GM19467 (cell line): ENCODE data around the gene PSEN1.
A peak's percentile ranks its signal among the peaks of the same experiment; 100 is the strongest.

Experiments
- ATAC-seq: cut with Tn5 transposase; IDR thresholded peaks from one replicate; pipeline ENCODE4 v1.9.1; 2021; ENCODE audit warnings: mild to moderate bottlenecking, moderate library complexity; ENCODE audit not compliant: unreplicated experiment

Gene PSEN1

DNA sequence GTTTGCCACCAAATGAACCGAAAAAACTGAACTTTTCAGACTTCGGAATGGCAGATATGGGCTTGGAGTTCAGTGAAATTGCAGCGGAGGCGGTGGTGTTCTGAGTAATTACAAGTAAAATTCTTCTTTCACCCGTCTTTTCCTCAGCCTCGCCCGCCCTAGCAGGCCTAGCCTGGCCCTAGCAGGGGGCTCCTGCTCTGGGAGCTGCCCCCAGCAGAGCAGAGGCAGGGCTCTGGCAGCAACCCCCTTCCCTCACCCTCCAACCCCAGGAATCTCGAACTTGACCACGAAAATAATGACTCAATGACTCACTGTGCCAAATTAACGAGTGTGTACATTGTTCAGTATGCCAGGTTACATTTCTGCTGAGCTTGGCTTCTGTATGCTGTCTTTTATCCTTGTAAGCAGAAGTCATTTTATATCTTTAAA, 102.1 kb downstream of the PSEN1 start:
- no peak for ATAC-seq

DNA sequence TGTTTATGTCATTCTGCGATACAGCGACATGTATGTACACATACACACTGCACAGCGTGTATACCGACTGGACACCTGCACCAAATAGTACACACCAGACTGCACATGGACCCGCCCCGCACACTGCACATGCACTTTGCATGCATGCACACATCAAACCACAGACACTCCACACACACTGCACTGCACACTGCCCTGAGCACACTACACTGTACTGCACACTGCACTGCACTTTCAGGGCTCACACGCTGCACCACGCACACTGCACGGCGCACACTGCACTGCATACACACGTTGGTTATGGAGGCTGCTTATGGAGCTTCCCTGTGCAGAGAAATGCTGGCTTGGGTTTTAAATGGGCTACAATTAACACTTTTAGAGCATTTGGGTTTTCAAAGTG, 102.6 kb downstream of the PSEN1 start:
- no peak for ATAC-seq

DNA sequence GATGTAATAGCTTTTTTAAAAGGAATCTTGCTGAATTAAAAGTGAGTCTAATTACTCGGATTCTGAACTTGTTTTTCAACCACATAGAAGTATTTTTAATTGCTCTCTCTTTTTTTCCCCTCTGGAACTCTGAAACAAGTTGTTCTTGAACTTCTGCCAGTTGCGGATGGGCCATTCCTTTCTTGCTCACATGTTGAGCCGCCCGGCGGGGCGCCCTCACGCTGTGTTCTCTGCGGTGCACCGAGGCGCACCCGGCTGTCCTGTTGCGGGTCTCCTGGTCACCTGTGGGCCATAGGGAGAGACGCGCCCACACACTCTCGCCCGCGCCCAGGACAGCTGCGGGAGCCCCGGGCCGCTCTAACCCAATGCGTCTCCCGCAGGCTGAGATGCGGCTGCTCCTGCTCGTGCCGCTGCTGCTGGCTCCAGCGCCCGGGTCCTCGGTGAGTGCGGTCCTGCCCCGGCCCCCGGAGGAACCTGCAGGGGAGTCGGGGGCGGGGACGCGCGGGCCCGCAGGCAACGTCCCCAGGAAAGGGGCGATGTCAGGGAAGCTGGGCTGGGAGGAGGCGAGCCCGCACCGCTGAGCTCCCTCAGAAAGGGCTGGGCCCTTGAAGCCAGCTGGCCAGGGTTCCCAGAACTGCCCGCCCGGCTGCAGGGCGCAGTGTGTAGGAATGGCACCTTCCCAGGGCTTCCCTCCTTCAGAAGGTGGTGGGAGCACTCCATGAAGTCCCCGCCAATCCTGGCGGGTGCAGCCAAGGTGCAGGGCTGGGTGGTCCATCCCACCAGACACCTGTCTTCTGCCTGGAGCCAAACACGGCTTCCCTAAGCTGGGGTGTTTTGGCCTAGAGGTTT, 103.3 kb downstream of the PSEN1 start:
- no peak for ATAC-seq

GRCh38 chr14:73240816-73241480, 104.6 kb downstream of the PSEN1 start:
- ATAC-seq: no peak

GRCh38 chr14:73241481-73242165, 105.3 kb downstream of the PSEN1 start:
- no peak for ATAC-seq

- ATAC-seq: no peak
Observed at GRCh38 chr14:73242357-73242901, 106.1 kb downstream of the PSEN1 start.

DNA sequence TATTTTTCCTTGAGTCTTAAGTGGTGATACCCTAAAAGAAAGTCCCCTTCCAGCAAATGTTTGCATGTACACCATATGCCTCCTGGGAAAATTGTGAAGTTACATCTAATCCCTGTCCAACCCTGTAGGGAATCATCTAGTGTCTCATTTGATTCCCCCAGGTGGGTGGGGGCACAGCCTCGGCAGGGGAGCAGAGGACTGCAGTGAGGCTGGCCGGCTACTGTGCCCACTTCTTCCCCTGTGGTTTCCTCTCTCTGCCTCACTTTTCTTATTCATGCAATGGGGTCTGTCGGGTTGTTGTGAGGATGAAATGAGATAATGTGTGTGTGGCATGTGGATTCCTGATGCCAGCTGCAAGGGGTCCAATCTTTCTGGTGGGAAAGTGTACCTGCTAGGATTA, 107.0 kb downstream of the PSEN1 start:
- no peak for ATAC-seq

GRCh38 chr14:73243748-73244147, 107.4 kb downstream of the PSEN1 start:
- ATAC-seq: no peak

GRCh38 chr14:73244541-73245290, 108.4 kb downstream of the PSEN1 start:
- no peak for ATAC-seq

GRCh38 chr14:73245480-73246325, 109.4 kb downstream of the PSEN1 start:
- ATAC-seq: peak; percentile 49

DNA sequence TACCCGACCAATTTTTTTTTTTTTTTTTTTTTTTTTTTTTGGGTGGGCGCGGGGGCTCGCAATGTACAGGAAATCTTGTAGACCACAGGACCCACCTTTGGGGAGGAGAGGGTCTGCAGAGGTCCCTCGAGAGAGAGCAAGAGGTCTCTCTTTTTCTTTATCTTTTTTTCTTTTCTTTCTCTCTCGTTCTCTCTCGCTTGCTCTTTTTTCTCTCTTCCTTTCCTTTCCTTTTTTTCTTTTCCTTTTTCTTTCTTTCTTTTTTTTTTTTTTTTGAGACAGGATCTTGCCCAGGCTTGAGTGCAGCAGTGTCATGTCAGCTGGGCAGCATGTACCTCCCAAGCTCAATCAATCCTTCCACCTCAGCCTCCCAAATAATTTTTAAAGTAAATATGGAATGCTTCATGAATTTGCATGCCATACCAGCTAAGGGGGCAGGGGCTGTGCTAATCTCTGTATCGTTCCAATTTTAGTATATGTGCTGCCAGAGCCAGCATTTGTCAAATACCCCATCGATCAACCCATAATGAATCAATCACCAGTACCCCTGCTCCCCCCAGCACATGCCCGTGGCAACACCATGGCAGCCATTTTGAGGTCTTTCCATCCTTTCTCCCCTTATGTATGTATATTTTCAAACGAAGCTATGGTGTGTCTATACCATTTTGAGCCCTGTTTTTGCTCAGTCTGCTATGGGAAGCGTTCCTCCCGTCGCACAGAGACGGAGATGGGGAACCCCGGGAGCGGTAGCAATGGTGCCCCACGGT, 110.3 kb downstream of the PSEN1 start:
- ATAC-seq: no peak

DNA sequence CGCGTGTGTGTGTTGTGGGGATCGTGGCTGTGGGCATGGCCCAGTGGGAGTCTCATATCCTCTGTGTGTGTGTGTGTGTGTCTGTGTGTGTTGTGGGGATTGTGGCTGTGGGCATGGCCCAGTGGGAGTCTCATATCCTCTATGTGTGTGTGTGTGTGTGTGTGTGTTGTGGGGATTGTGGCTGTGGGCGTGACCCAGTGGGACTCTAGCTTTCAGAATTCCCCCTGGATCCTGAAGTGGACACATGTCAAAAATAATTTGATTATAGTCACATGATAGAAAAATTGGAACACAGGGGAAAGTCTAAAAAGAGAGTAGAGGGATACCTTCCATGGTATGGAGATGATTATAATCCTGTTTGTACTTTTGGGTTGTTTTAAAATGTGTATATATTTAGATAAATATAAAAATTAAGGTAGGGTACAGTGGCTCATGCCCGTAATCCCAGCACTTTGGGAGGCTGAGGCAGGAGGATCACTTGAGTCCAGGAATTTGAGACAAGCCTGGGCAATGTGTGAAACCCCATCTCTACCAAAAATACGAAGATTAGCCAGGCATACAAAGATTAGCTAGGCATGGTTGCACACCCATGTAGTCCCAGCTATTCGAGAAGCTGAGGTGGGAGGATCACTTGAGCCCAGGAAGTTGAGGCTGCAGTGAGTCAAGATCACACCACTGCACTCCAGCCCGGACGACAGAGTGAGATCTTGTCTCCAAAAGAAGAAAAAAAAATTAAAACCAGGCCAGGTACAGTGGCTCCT, 112.0 kb downstream of the PSEN1 start:
- no peak for ATAC-seq

DNA sequence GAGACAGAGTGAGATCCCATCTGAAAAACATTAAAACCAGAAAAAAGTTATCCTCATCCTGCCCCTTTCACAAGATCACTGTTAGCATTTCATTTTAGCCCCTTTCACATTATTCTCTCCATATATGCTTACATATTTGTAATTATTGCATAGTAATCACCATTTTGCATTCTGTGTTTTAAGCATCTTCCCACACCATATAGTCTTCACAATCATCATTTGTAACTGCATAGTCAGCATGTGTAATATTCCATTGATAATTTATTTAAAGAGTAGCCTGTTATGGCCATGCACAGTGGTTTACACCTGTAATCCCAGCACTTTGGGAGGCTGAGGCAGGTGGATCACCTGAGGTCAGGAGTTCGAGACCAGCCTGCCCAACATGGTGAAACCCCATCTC, 112.8 kb downstream of the PSEN1 start:
- no peak for ATAC-seq

- no peak for ATAC-seq
Observed at GRCh38 chr14:73249564-73250316, 113.4 kb downstream of the PSEN1 start.

- ATAC-seq: no peak
Observed at GRCh38 chr14:73250317-73250713, 114.0 kb downstream of the PSEN1 start.

GRCh38 chr14:73250781-73251500, 114.6 kb downstream of the PSEN1 start:
- no peak for ATAC-seq
